Measurements from ENCODE around the gene PPP1R36. TPM values are rescaled to one million over a fixed set of nuclear protein-coding genes. Genes with fewer than 3 reads are reported as not detected.

The PPP1R36 gene
- total and polyA plus RNA-seq, 5 donors = 0.44 to 1.3 (median 0.60) TPM

DNA sequence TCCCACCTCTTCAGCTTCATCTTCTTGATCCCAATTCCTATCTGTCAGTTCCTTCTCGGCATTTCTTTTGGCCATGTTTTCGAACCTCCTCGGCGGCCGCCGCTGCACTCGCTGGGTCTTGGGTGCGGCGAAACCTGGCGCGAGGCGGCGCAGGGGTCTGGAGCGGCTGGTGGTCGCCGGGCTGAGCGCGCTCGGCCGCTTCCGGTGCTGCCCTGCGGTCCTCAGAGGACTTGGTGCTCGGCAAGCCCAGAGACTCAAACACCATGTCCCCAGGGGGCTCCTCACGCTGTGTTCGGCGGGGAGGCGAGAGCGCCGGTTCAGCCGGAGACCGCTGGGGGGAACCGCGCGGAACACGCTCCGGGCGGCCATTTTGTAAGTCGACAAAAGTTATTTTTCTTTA lies 51.8 kb downstream of the PPP1R36 start:
- peak overlapping the region; percentile 27 for H3K4me3 ChIP-seq (ENCODE audit: low read length)

DNA sequence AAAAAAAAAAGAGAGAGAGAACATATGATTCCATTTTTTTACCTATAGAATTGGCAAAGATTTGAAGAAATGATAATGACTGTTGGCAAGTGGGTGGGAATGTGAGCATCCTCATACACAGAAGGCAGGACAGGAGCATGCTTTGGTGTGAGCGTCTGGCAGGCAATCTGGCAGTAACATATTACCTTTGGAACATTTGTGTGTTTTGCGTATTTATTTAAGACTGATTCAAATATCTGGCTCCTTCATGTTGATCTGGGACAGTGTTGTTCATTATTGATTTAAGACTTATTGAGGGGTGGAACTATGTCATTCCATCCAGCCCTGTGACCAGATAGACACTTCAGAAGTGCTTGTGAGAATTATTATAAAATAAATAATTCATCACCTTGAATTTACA lies 53.1 kb downstream of the PPP1R36 start:
- Histone ChIP-seq H3K4me3 (ENCODE audit: low read length) (no peak overlapping the region), H3K27ac (ENCODE audit: low read length) (no peak overlapping the region), H3K27me3 (ENCODE audit: control insufficient read depth, insufficient read depth) (no peaks in the 10 kb centered on the region), H3K4me1 (ENCODE audit: control insufficient read depth, insufficient read depth, low read length) (no peaks in the 10 kb centered on the region), H3K9me3 (ENCODE audit: control insufficient read depth, low read length) (no peaks in the 10 kb centered on the region)
- ATAC-seq = no peak
- intact Hi-C loops (cut with DNase I) = no loop called here
- 96% methylated on average over 2 of the region's 2 CpGs for WGBS
- no peak for DNase-seq

More for the DNA sequence above, 51.8 kb downstream of the PPP1R36 start:
- WGBS = 26% methylated on average over 38 of the region's 38 CpGs
- intact Hi-C loops (cut with DNase I) = no loop called here
- Histone ChIP-seq H3K4me1 (ENCODE audit: control insufficient read depth, insufficient read depth, low read length) (no peaks in the 10 kb centered on the region), H3K27ac (ENCODE audit: low read length) (no peak overlapping the region), H3K27me3 (ENCODE audit: control insufficient read depth, insufficient read depth) (no peaks in the 10 kb centered on the region), H3K9me3 (ENCODE audit: control insufficient read depth, low read length) (no peaks in the 10 kb centered on the region)
- ATAC-seq (no peak), DNase-seq (no peak)

DNA sequence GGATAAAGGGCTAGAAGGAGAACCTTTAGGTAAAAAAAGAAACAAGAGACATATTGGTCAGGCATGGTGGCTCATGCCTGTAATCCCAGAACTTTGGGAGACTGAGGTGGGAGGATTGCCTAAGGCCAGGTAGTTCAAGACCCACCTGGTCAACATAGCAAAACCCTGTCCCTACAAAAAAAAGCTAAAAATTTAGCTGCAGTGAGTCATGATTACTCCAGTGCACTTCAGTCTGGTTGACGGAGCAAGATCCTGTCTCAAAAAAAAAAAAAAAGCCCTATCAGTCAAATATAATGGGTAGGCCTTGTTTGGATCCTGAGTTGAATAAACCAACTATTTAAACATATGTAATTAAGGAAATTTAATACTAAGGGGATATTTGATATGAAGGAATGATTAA lies 54.2 kb downstream of the PPP1R36 start:
- intact Hi-C loops (cut with DNase I) = no loop called here
- no peak for DNase-seq
- Histone ChIP-seq H3K4me3 (ENCODE audit: low read length) (no peak overlapping the region), H3K9me3 (ENCODE audit: control insufficient read depth, low read length) (no peaks in the 10 kb centered on the region), H3K4me1 (ENCODE audit: control insufficient read depth, insufficient read depth, low read length) (no peaks in the 10 kb centered on the region), H3K27ac (ENCODE audit: low read length) (no peak overlapping the region), H3K27me3 (ENCODE audit: control insufficient read depth, insufficient read depth) (no peaks in the 10 kb centered on the region)
- WGBS = 98% methylated on average over 1 of the region's 1 CpG
- no peak for ATAC-seq

DNA sequence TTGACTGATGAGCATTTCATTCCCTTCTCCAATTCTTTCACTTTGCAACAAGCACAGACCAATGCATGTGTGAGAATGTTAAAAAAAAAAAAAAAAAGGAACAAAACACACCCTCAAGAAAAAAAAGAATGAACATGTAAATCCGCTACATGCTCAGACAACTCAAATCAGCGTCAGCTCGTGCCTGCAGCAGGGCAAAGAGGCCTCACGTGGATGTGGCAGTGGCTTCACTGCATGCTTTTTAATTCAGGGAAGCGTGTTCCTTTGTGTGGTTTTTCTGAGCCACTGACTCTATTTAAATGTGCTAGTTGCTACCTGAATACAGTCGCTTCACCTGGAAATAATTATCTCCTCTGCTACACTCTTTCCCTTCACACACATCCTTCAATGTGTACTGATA lies 55.1 kb downstream of the PPP1R36 start:
- Histone ChIP-seq H3K27me3 (ENCODE audit: control insufficient read depth, insufficient read depth) (no peaks in the 10 kb centered on the region), H3K9me3 (ENCODE audit: control insufficient read depth, low read length) (no peaks in the 10 kb centered on the region), H3K27ac (ENCODE audit: low read length) (no peak overlapping the region), H3K4me1 (ENCODE audit: control insufficient read depth, insufficient read depth, low read length) (no peaks in the 10 kb centered on the region), H3K4me3 (ENCODE audit: low read length) (no peak overlapping the region)
- DNase-seq (no peak), ATAC-seq (no peak)
- intact Hi-C loops (cut with DNase I) = no loop called here
- 91% methylated on average over 6 of the region's 6 CpGs for WGBS

DNA sequence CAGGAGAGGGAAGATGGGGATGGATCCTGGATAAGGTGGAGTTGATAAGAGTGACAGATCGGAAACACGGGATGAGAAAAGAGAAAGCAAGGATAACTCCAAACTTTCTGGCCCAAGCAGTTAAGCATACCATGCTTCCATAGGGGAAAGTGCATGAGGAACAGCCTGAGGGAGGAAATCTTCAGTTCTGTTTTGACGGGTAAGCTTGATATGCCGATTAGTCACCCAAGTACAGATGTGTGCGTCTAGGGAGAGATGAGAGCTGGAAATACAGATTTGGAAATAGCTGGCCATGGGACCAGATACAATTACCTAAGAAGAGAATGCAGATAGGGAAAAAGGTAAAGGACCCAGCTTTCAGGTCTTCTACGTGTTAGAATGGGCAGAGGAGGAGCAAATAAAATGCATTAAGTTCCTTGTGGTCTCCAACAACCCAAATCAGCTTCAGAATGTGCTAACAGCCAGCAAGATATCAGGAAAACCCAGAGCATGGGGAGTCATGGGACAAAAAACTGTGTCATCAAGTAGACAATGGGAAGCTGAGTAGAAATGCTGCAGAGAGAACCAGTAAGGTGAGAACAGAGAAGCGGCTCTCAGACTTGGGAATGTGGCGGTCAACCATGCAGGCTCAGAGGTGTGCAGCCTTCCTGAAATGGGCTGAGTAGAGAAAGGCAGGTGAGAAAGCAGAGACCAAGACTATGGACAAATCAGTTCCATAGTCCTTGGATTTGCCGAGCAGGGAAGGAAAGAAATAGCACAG lies 56.3 kb downstream of the PPP1R36 start:
- DNase-seq (no peak), ATAC-seq (no peak)
- Histone ChIP-seq H3K27ac (ENCODE audit: low read length) (no peak overlapping the region), H3K27me3 (ENCODE audit: control insufficient read depth, insufficient read depth) (no peaks in the 10 kb centered on the region), H3K4me3 (ENCODE audit: low read length) (no peak overlapping the region), H3K4me1 (ENCODE audit: control insufficient read depth, insufficient read depth, low read length) (no peaks in the 10 kb centered on the region), H3K9me3 (ENCODE audit: control insufficient read depth, low read length) (no peaks in the 10 kb centered on the region)
- intact Hi-C loops (cut with DNase I) = no loop called here
- WGBS = 85% methylated on average over 9 of the region's 9 CpGs

DNA sequence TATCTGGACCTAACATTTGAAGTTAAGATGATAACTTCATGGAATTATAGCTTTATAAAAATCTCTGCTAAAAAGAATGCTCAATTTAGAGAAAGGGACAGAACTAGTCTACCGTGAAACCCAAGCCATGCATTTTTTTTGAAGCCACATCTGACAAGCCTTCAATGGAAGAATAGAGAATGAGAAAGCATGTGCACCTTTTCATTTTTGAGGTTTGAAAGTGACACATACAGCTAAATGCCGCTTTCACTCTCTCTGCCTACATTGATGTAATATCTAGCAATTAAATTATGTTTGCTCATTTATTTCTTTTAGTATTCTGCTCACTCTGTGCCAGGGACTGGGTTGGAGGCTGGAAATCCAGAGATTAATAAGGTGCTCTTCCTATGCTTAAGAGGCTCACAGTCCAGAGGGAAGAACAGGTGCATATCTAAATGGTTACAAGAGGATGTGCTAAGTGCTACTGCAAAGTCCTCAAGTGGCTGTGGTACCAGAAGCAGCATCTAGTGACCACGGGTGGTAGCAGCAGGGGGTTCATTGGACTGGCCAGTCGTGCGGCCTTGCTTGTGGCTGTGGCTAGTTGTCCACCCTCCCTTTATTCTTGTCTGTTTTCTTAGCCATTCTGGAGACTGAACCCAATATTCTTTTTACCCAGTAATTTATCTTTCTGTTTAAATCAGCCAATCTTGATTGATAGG lies 60.4 kb downstream of the PPP1R36 start:
- Histone ChIP-seq H3K27ac (ENCODE audit: low read length) (no peak overlapping the region), H3K27me3 (ENCODE audit: control insufficient read depth, insufficient read depth) (no peaks in the 10 kb centered on the region), H3K4me1 (ENCODE audit: control insufficient read depth, insufficient read depth, low read length) (peaks cover 5% of the 10 kb centered on the region), H3K4me3 (ENCODE audit: low read length) (no peak overlapping the region), H3K9me3 (ENCODE audit: control insufficient read depth, low read length) (no peaks in the 10 kb centered on the region)
- ATAC-seq (no peak), DNase-seq (no peak)
- intact Hi-C loops (cut with DNase I) = no loop called here
- WGBS = 89% methylated on average over 5 of the region's 5 CpGs

DNA sequence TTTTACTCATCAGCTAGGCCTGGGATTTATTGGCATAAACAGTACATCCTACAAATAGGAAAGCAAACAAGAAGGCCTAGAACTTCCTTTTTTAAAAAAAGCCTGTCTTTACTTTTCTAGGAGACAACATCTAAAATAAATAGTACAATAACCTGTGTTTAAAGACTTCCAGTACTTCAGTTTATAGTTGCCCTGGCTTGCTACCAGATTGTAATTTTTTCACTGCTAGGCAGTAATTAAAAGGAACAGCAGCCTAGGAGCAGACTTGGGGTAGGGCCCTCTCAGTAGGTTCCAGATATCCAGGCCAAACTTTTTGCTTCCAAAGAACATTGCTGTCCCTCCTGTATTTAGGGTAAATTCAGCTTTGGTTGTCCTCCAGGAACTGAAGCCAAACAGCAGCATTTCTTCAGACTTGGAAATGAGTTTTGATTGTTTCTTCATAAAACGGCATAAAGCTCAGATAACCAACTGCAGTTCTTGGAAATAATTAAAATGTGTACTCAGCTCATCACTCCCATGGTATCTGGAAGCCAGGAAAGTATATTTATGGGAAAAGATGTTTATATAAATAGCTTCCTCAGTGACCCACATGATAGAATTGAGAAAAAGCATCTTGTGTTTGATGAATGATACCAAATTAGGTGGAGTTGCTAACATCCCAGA lies 61.7 kb downstream of the PPP1R36 start:
- DNase-seq (no peak), ATAC-seq (peak; percentile 61 to 87)
- WGBS = 26% methylated on average over 1 of the region's 1 CpG
- H3K4me1 ChIP-seq (ENCODE audit: control insufficient read depth, insufficient read depth, low read length) = peaks cover 5% of the 10 kb centered on the region
- no peak overlapping the region for H3K4me3 ChIP-seq (ENCODE audit: low read length)
- peak overlapping the region; percentile 65 for H3K27ac ChIP-seq (ENCODE audit: low read length)
- H3K9me3 ChIP-seq (ENCODE audit: control insufficient read depth, low read length) = no peaks in the 10 kb centered on the region
- intact Hi-C loops (cut with DNase I) = no loop called here
- H3K27me3 ChIP-seq (ENCODE audit: control insufficient read depth, insufficient read depth) = no peaks in the 10 kb centered on the region

DNA sequence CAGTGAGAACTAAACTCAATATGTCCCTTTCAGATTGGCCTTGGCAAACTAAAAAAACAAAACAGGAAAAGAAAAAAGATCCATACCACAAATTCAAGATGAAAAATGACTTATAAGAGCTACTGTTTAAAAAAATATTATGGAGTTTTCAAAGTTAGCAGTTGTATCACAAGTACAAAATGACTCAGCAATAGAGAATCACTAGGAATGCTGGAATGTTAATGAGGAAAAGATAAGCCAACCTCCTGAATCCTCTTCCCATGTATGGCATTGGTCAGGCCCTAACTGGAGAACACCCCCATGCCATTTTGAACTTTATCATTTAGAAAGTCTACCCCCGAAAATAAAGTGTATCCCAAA lies 62.2 kb downstream of the PPP1R36 start:
- peak; percentile 48 to 59 for ATAC-seq
- no peak for DNase-seq
- Histone ChIP-seq H3K4me1 (ENCODE audit: control insufficient read depth, insufficient read depth, low read length) (peaks cover 5% of the 10 kb centered on the region), H3K27me3 (ENCODE audit: control insufficient read depth, insufficient read depth) (no peaks in the 10 kb centered on the region), H3K27ac (ENCODE audit: low read length) (no peak overlapping the region), H3K9me3 (ENCODE audit: control insufficient read depth, low read length) (no peaks in the 10 kb centered on the region), H3K4me3 (ENCODE audit: low read length) (no peak overlapping the region)
- 59% methylated on average over 1 of the region's 1 CpG for WGBS
- intact Hi-C loops (cut with DNase I) = no loop called here

DNA sequence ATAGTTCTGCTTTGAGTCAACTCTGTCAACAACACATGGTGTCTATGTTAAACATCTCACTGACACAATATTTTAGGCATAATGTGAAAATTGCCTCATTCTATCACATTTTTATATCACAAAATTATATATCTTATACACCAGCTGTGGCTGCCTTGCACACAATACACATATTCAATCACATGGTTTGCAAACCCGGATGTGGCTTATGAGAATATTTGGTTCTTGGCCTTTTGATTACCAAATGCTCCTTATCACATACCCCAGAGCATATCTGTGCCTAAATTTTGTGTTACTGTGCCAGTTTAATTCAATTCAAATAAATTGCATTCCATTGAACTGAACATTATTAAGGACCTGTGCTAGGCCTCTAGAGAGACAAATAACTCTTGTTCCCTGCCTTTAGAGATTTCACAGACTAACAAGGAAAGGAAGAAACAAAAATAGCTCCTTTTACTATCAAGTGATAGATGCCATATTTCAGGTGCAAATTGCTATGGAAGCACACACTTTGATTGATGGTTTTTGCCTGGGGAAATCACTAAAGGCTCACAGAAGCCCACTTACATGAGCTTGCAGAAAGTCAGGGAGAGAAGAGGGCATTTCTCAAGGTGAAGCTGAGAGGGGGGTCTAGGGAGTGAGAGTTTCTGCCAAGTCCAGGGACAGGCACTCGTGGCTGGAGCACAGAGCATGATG lies 63.4 kb downstream of the PPP1R36 start:
- Histone ChIP-seq H3K4me3 (ENCODE audit: low read length) (no peak overlapping the region), H3K9me3 (ENCODE audit: control insufficient read depth, low read length) (no peaks in the 10 kb centered on the region), H3K27me3 (ENCODE audit: control insufficient read depth, insufficient read depth) (no peaks in the 10 kb centered on the region), H3K27ac (ENCODE audit: low read length) (no peak overlapping the region), H3K4me1 (ENCODE audit: control insufficient read depth, insufficient read depth, low read length) (peaks cover 5% of the 10 kb centered on the region)
- ATAC-seq (no peak), DNase-seq (no peak)
- intact Hi-C loops (cut with DNase I) = no loop called here
- WGBS = 51% methylated on average over 2 of the region's 2 CpGs

DNA sequence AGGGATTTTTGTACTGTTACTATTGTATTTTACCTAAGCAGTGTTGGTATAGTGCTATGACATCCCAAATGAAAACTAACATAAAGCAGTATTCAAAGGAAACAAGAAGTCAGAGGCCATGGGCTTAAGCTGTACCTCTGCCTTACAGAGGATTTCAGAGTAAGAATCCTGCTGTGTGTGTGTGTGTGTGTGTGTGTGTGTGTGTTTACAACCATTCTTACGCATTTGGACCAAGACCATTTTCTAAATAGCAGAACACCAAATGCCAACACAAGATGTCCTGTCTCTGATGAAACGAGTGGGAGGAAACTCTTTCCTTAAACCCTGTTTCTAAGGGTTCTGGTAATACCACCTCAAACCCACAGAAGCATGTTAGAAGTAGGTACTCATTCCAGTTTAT lies 64.4 kb downstream of the PPP1R36 start:
- WGBS = 76% methylated on average over 2 of the region's 2 CpGs
- Histone ChIP-seq H3K27ac (ENCODE audit: low read length) (no peak overlapping the region), H3K9me3 (ENCODE audit: control insufficient read depth, low read length) (no peaks in the 10 kb centered on the region), H3K4me1 (ENCODE audit: control insufficient read depth, insufficient read depth, low read length) (peaks cover 5% of the 10 kb centered on the region), H3K27me3 (ENCODE audit: control insufficient read depth, insufficient read depth) (no peaks in the 10 kb centered on the region), H3K4me3 (ENCODE audit: low read length) (no peak overlapping the region)
- ATAC-seq = no peak
- intact Hi-C loops (cut with DNase I) = no loop called here
- DNase-seq = no peak
